Small intestine (tissue), 7 donors: ENCODE data around the gene PCSK2. TPM values are rescaled to one million over a fixed set of nuclear protein-coding genes. Genes with fewer than 3 reads are reported as not detected.

Experiments
- DNase-seq, 2 donors: peaks; one replicate each; pipeline versions ENCODE4 v3.0.0 to v3.0.0-alpha.2; 2013
- FAIRE-seq: peaks from 2 replicates; lab custom pipeline; 2012; peaks lifted over from hg19 to GRCh38; lab: Jason Lieb, UNC
- H3K27ac ChIP-seq, 3 donors: one replicate each; pipeline ENCODE4 v1.5.1; 2013; ENCODE audit warnings: low read length in 2 of 3, mild to moderate bottlenecking in 2 of 3, control low read depth in 1 of 3, inconsistent platforms in 1 of 3, low read depth in 1 of 3, moderate library complexity in 1 of 3
- H3K27me3 ChIP-seq, 3 donors: one replicate each; pipeline ENCODE4 v1.6.1; 2013; ENCODE audit warnings: low read length in 3 of 3, inconsistent platforms in 1 of 3; ENCODE audit not compliant: control insufficient read depth in 3 of 3, insufficient read depth in 3 of 3
- H3K36me3 ChIP-seq, 3 donors: one replicate each; pipeline ENCODE4 v1.6.1; 2013; ENCODE audit warnings: low read length in 3 of 3, inconsistent platforms in 1 of 3, low read depth in 1 of 3, mild to moderate bottlenecking in 1 of 3, moderate library complexity in 1 of 3; ENCODE audit not compliant: control insufficient read depth in 3 of 3, insufficient read depth in 2 of 3
- H3K4me1 ChIP-seq, 3 donors: one replicate each; pipeline ENCODE4 v1.6.1; 2013; ENCODE audit warnings: low read length in 2 of 3, inconsistent platforms in 1 of 3, low read depth in 1 of 3, mild to moderate bottlenecking in 1 of 3, moderate library complexity in 1 of 3; ENCODE audit not compliant: control insufficient read depth in 3 of 3, insufficient read depth in 2 of 3
- H3K4me3 ChIP-seq, 3 donors: one replicate each; pipeline ENCODE4 v1.5.1; 2013; ENCODE audit warnings: low read length in 3 of 3, control low read depth in 1 of 3, inconsistent platforms in 1 of 3, low read depth in 1 of 3, mild to moderate bottlenecking in 1 of 3, moderate library complexity in 1 of 3
- H3K9me3 ChIP-seq, 2 donors: one replicate each; pipeline ENCODE4 v1.6.1; 2013; ENCODE audit warnings: low read depth in 1 of 2, low read length in 1 of 2; ENCODE audit not compliant: control insufficient read depth in 2 of 2, insufficient read depth in 1 of 2
- WGBS, 3 donors: extraction: QIAGEN DNeasy Blood & Tissue Kit; methylation state at CpG; one replicate each; pipeline ENCODE4 v1.1.7; 2013; 5-methylcytosine and 5-hydroxymethylcytosine counted together
- polyA plus RNA-seq, 4 donors: library from polyadenylated mRNA; stranded (reverse) in 3 of 4; unstranded in 1 of 4; fragments of 200-250 nt in 3 of 4; fragments of 120-200 nt in 1 of 4; gene quantifications; one replicate each; pipeline versions ENCODE4 v1.2.1 to v1.2.3, GENCODE V29; 2013
- donor health status: healthy with polysubstance abuse.
- donor health status: control.
- donor health status: control.
- donor health status: Bipolar disorder and iron deficiency.
- donor health status: healthy.

Gene PCSK2
- polyA plus RNA-seq, 4 donors, result 0.27 to 2.6 (median 0.78) TPM

- FAIRE-seq (no peak), DNase-seq (no peak)
- WGBS, 3 donors, result 81 to 93% (median 88%) methylated on average over 1 of the region's 1 CpG
Measured at GRCh38 chr20:17441745-17442144, 214.9 kb downstream of the PCSK2 start.

GRCh38 chr20:17442588-17442987 lies 215.7 kb downstream of the PCSK2 start:
- H3K27ac ChIP-seq, result no peak overlapping the region
- WGBS, 3 donors, result 52 to 77% (median 62%) methylated on average over 8 of the region's 8 CpGs
- H3K27me3 ChIP-seq, result peaks cover 0 to 10% (median 0%) of the 10 kb centered on the region in 3 donors
- no peaks in the 10 kb centered on the region for H3K9me3 ChIP-seq
- H3K36me3 ChIP-seq, result no peaks in the 10 kb centered on the region
- H3K4me3 ChIP-seq, result no peak overlapping the region
- no peaks in the 10 kb centered on the region for H3K4me1 ChIP-seq
- no peak for FAIRE-seq
- no peak for DNase-seq

More at GRCh38 chr20:17441745-17442144, 214.9 kb downstream of the PCSK2 start:
- Histone ChIP-seq H3K27me3 (peaks cover 0 to 10% (median 0%) of the 10 kb centered on the region in 3 donors), H3K4me3 (no peak overlapping the region), H3K36me3 (no peaks in the 10 kb centered on the region), H3K9me3 (no peaks in the 10 kb centered on the region), H3K27ac (no peak overlapping the region), H3K4me1 (no peaks in the 10 kb centered on the region)

DNA sequence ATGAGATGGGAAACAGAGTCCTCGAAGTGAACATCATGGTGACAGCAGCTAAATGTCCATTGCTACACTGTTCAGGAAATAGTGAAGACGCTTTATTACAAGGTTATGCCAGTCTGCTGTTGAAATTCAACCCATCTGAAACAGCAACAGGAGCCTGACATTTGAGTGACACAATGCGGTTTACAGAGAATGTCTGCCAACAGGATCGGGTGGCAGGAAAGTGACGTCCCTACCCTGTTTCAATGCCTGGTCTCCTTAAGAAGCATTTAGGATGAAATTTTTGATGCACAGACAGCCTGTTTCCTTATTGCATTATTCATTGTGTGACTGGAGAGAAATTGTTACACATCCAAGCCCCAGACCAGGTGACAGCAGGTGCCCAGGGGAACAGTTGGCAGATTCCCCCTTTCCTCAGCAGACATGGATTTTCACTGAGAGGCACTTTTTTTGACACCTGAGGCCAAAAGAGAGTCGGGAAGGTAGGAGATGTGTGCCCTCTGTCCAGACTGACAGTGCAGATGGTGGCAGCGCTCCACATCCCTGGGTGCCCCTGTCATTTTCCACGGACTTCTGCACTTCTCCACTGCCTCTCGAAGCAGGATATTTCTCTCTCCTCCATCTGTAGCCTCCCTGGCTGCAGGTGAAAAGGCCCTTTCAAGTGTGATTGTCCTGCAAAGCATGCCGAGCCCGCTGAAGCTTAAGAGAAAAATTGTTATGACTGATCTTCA lies 216.5 kb downstream of the PCSK2 start:
- H3K4me3 ChIP-seq, result no peak overlapping the region
- DNase-seq, result no peak
- H3K36me3 ChIP-seq, result no peaks in the 10 kb centered on the region
- H3K9me3 ChIP-seq, result no peaks in the 10 kb centered on the region
- no peaks in the 10 kb centered on the region for H3K4me1 ChIP-seq
- WGBS, 3 donors, result 54 to 65% (median 61%) methylated on average over 11 of the region's 11 CpGs
- H3K27me3 ChIP-seq, result peaks cover 0 to 10% (median 0%) of the 10 kb centered on the region in 3 donors
- H3K27ac ChIP-seq, result no peak overlapping the region
- no peak for FAIRE-seq

DNA sequence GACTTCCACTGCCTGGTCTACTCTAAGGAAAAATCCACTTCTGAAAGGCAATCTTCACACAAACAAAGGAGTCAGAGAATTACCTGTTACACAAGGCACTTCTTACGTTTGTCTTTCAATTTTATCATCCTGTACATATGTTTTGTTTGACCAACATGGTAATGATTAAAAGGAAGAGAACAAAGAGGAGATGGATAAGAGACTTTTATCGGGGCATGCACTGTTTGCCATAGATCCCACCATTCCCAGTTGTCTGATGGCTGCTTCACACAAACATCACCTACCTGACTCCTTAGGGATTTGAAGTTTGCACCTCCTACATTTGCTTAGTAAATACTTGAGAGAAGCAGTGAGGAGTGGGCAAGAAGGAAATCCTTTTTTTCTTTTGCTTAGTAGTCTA lies 217.3 kb downstream of the PCSK2 start:
- Histone ChIP-seq H3K9me3 (no peaks in the 10 kb centered on the region), H3K36me3 (no peaks in the 10 kb centered on the region), H3K27me3 (peaks cover 0 to 10% (median 0%) of the 10 kb centered on the region in 3 donors), H3K4me3 (no peak overlapping the region), H3K4me1 (no peaks in the 10 kb centered on the region), H3K27ac (no peak overlapping the region)
- WGBS, 3 donors, result 9 to 46% (median 20%) methylated on average over 2 of the region's 2 CpGs
- FAIRE-seq, result no peak
- no peak for DNase-seq

GRCh38 chr20:17445543-17445942 lies 218.7 kb downstream of the PCSK2 start:
- DNase-seq, result no peak
- no peak for FAIRE-seq
- H3K36me3 ChIP-seq, result no peaks in the 10 kb centered on the region
- H3K27me3 ChIP-seq, result peaks cover 0 to 10% (median 0%) of the 10 kb centered on the region in 3 donors
- 78 to 88% (median 78%) methylated on average over 13 of the region's 13 CpGs for WGBS, 3 donors
- H3K9me3 ChIP-seq, result no peaks in the 10 kb centered on the region
- H3K4me3 ChIP-seq, result no peak overlapping the region
- H3K4me1 ChIP-seq, result no peaks in the 10 kb centered on the region
- no peak overlapping the region for H3K27ac ChIP-seq

DNA sequence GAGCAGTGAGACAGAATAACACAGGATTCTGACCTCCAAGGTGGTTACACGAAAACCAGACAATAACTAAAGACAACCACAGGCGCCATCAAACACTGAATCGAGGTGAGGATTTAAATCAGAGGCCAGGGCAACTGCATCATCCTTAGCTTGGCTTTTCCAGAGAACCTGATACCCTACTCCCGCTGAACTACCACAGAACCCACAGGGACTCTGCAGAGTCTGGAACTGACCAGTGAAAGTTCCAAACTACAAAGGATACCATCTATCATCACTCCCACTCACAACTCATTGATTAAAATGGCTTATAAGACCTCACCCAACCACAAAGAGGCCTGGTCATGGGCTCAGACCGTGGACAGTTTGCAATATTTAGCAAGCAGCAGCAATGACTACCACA lies 219.3 kb downstream of the PCSK2 start:
- FAIRE-seq (no peak), DNase-seq (no peak)
- Histone ChIP-seq H3K36me3 (no peaks in the 10 kb centered on the region), H3K27me3 (peaks cover 0 to 10% (median 0%) of the 10 kb centered on the region in 3 donors), H3K9me3 (no peaks in the 10 kb centered on the region), H3K4me1 (no peaks in the 10 kb centered on the region), H3K4me3 (no peak overlapping the region), H3K27ac (no peak overlapping the region)
- WGBS, 3 donors, result 72 to 76% (median 75%) methylated on average over 5 of the region's 5 CpGs

DNA sequence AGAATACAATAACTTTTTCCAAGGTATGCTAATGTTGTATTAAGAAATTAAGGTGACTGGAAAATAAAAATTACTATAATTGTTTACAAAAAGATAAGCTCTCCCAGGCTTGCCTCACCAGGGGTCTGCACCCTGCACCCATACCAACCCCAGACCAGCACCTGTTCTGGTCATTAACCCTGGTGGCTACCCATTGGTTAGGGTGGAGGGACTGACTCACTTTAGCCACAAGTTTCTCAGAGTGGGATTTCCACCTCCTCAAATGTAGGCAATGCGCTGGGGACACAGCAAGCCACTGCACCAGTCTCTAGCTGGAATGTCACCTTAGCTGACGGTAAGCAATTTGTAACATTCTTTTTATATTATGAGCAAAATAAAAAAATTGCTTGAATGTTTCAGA lies 221.2 kb downstream of the PCSK2 start:
- DNase-seq (no peak), FAIRE-seq (no peak)
- Histone ChIP-seq H3K27me3 (peaks cover 0 to 8% (median 0%) of the 10 kb centered on the region in 3 donors), H3K36me3 (no peaks in the 10 kb centered on the region), H3K9me3 (no peaks in the 10 kb centered on the region), H3K27ac (no peak overlapping the region), H3K4me1 (no peaks in the 10 kb centered on the region), H3K4me3 (no peak overlapping the region)
- WGBS, 3 donors, result 89 to 96% (median 95%) methylated on average over 2 of the region's 2 CpGs

GRCh38 chr20:17449031-17449430 lies 222.2 kb downstream of the PCSK2 start:
- 81 to 85% (median 82%) methylated on average over 2 of the region's 2 CpGs for WGBS, 3 donors
- no peaks in the 10 kb centered on the region for H3K36me3 ChIP-seq
- H3K9me3 ChIP-seq, result no peaks in the 10 kb centered on the region
- H3K4me1 ChIP-seq, result no peaks in the 10 kb centered on the region
- no peak for FAIRE-seq
- no peak overlapping the region for H3K27ac ChIP-seq
- no peak overlapping the region for H3K4me3 ChIP-seq
- H3K27me3 ChIP-seq, result peaks cover 0 to 5% (median 0%) of the 10 kb centered on the region in 3 donors
- no peak for DNase-seq
